Mononuclear cell (primary cell): ENCODE results near the gene PHIP. TPM values are rescaled to one million over a fixed set of nuclear protein-coding genes. Genes with fewer than 3 reads are reported as not detected.
"Not testable (repeated sequence)": the region's sequence is repeated elsewhere in the genome, so short reads cannot be mapped to it uniquely, and the experiment has no call there.

ENCODE experiments used
- H3K27me3 ChIP-seq: 2 replicates; pipeline ENCODE4 v1.6.0; 2011; ENCODE audit warnings: low read length, control low read depth; ENCODE audit not compliant: insufficient read depth
- H3K4me1 ChIP-seq: 2 replicates; pipeline ENCODE4 v1.5.1; 2011; ENCODE audit warnings: mild to moderate bottlenecking, low read length, control low read depth; ENCODE audit not compliant: insufficient read depth
- H3K4me3 ChIP-seq: 2 replicates; pipeline ENCODE4 v1.5.1; 2011; ENCODE audit warnings: mild to moderate bottlenecking, low read length, moderate library complexity
- H3K9me3 ChIP-seq: 2 replicates; pipeline ENCODE4 v1.5.1; 2011; ENCODE audit warnings: low read depth, mild to moderate bottlenecking, control low read depth, low read length
- total RNA-seq: library from RNA; depleted of rRNA; stranded (reverse); fragments of >200 nt; gene quantifications from one replicate; pipeline ENCODE4 v1.2.3, GENCODE V29; 2012

The PHIP gene
- total RNA-seq, 1 donor = 69.3 TPM

DNA sequence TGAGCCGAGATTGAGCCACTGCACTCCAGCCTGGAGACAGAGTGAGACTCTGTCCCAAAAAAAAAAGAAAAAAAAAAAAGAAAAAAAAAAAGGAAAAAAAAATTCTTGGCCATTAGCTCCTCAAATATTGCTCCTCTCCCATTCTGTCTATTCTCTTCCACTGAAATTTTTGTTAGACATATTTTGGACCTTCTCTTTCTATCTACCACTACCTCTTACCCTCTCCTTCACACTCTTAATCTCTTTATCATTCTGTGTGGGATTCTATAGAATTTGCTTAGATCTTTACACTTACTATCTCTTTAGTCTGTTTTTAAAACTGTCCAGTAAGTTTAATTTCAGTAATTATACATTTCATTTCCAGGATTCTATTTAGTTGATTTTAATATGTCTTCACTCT, 125.7 kb downstream of the PHIP start:
- Histone ChIP-seq H3K9me3 (peaks cover 8% of the 10 kb centered on the region), H3K4me1 (no peaks in the 10 kb centered on the region), H3K27me3 (no peaks in the 10 kb centered on the region), H3K4me3 (no peak overlapping the region)

DNA sequence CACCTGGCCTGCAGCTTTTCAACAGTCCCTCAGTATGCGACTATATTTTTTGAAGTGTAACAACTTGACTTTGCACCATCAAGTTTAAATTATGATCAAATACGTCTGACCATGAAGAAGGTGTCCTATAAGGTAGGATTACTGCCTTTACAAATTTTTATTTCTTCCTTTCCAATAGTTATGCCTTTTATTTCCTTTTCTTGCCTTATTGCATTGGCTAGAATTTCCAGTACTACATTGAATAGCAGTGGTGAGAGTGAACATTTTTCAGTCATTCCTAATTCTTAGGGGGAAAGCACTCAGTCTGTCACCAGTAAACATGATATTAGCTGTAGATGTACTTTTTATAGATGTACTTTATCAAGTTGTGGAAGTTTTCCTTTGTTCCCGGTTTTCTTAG, 129.3 kb downstream of the PHIP start:
- Histone ChIP-seq H3K4me1 (no peaks in the 10 kb centered on the region), H3K9me3 (peaks cover 8% of the 10 kb centered on the region), H3K27me3 (no peaks in the 10 kb centered on the region), H3K4me3 (no peak overlapping the region)

DNA sequence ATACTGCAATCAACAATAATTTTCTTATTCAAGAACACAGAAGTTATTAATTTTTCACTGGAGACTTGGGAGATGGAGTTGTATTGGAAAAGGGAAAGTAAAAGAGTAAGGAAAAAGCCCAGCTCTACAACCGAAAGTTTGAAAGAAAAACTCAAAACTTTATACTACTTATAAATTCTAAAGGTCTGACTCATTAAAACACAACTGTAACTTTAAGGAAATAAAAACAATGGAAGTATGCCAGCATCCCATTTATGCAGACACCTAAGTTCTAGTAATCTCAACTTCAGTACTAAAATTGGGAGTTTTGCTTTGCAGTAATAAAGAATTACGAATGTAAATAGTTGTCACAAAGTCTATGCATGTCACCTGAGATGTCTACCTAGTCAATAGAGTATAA, 130.1 kb downstream of the PHIP start:
- Histone ChIP-seq H3K9me3 (peaks cover 8% of the 10 kb centered on the region), H3K4me3 (no peak overlapping the region), H3K27me3 (no peaks in the 10 kb centered on the region), H3K4me1 (no peaks in the 10 kb centered on the region)

DNA sequence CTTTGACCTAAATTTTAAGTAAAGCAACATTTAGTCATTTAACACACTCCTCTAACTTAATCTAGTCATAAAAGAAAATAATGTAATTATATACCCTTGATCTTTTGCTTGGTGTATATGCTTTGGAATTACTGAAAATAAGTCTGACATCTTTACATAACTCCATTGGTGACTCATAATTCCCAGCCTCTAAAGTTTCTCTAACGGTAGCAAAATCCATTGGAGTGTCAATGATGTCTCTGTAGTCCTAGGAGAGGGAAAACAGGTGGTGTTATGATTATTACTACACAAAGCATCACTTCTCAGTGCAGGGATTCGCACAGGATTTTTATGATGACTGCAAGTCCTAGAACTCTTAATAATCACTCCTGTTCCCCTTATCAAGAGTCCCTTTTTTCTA, 130.5 kb downstream of the PHIP start:
- H3K4me3 ChIP-seq = no peak overlapping the region
- peaks cover 8% of the 10 kb centered on the region for H3K9me3 ChIP-seq
- H3K27me3 ChIP-seq = no peaks in the 10 kb centered on the region

DNA sequence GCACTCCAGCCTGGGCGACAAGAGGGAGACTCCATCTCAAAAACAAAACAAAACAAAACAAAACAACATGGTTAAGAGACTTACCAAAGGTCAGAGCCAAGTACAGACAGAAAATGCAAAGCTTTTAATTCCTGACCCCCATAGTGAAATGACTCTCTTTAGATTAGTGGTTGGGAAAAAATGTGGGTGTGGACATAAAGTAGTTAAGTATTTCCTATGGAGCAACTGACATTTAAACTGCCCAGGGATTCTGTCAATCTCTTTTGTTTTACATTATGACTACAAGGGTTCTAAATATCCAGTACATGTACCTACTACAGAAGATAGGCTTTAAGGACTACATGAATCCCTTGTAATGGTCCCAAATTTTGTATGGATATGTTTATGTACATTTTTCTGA, 135.6 kb downstream of the PHIP start:
- Histone ChIP-seq H3K4me3 (no peak overlapping the region), H3K4me1 (no peaks in the 10 kb centered on the region), H3K9me3 (no peaks in the 10 kb centered on the region), H3K27me3 (no peaks in the 10 kb centered on the region)

More for the DNA sequence above, 130.5 kb downstream of the PHIP start:
- no peaks in the 10 kb centered on the region for H3K4me1 ChIP-seq

DNA sequence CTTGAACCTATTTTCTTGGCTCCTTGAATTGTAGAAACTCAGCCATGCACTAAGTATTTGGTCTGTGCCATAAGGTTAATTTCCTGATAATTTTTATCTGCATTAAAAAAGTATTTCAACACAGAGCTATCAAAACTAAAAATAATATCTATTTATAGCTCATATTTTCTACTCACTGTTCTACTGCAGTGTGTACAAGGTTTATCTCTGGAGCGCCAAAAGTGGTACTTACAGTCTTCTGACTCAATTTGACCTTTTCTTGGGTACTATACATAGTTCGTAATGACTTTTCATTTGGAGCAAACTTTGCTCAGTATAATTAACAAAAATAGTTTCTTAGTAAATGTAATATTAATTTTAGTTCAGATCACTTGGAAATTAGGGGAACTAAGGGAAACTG, 141.5 kb downstream of the PHIP start:
- H3K4me3 ChIP-seq = no peak overlapping the region
- H3K9me3 ChIP-seq = no peaks in the 10 kb centered on the region

DNA sequence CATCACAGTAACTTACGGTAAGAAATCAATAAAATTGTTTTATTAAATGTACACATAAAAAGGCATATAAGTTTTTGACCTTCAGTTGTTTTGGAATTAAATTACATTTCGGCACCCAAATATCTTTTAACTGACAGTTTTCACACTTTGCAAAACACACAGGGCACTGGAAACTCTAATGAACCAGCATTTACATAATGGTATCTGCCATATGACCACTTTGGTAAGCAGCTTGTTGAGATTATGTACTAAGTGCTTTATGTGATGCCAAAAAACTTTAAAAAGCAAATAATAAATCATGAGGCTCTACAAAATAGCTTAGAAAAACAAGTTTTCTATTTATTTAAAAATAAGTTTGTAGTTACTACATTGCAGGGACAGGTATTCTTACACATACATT, 142.5 kb downstream of the PHIP start:
- Histone ChIP-seq H3K9me3 (no peaks in the 10 kb centered on the region), H3K4me1 (no peaks in the 10 kb centered on the region), H3K4me3 (no peak overlapping the region), H3K27me3 (no peaks in the 10 kb centered on the region)

More for the DNA sequence above, 141.5 kb downstream of the PHIP start:
- Histone ChIP-seq H3K4me1 (no peaks in the 10 kb centered on the region), H3K27me3 (no peaks in the 10 kb centered on the region)

DNA sequence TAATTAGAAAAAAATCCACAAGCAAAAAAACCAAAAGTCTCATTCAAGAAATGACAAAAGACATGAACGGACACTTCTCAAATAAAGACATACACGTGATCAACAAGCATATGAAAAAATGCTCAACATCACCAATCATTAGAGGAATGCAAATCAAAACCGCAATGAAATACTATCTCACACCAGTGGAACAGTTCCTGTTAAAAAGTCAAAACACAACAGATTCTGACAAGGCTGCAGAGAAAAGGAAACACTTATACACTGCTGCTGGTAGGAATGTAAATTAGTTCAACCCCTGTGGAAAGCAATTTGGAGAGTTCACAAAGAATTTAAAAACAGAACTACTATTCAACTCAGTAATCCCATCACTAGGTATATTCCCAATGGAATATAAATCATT, 152.7 kb downstream of the PHIP start:
- Histone ChIP-seq H3K9me3 (peaks cover 4% of the 10 kb centered on the region), H3K4me1 (no peaks in the 10 kb centered on the region), H3K4me3 (no peak overlapping the region), H3K27me3 (no peaks in the 10 kb centered on the region)

DNA sequence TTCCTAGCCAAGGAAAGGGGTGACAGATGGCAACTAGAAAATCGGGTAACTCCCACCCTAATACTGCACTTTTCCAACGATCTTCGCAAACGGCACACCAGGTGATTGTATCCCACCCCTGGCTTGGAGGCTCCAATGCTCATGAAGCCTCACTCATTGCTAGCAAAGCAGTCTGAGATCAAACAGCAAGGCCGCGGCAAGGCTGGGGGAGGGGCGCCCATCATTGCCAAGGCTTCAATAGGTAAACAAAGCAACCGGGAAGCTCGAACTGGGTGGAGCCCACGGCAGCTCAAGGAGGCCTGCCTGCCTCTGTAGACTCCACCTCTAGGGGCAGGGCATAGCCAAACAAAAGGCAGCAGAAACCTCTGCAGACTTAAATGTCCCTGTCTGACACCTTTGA, 156.9 kb downstream of the PHIP start:
- H3K9me3 ChIP-seq = peaks cover 24% of the 10 kb centered on the region
- not testable (repeated sequence) for H3K4me1 ChIP-seq, H3K27me3 ChIP-seq, H3K4me3 ChIP-seq

DNA sequence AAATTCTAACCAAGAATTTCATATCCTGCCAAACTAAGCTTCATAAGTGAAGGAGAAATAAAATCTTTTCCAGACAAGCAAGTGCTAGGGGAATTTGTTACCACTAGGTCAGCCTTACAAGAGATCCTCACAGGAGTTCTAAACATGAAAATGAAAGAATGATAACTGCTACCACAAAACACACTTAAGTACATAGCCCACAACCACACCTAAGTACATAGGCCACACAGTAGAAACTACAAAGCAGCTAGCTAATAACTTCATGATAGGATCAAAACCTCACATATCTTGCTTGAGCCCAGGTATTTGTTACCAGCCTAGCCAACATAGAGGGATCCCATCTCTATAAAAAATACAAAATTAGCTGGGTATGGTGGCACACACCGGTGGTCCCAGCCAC, 160.3 kb downstream of the PHIP start:
- Histone ChIP-seq H3K4me1 (no peaks in the 10 kb centered on the region), H3K27me3 (no peaks in the 10 kb centered on the region), H3K9me3 (peaks cover 24% of the 10 kb centered on the region), H3K4me3 (no peak overlapping the region)

DNA sequence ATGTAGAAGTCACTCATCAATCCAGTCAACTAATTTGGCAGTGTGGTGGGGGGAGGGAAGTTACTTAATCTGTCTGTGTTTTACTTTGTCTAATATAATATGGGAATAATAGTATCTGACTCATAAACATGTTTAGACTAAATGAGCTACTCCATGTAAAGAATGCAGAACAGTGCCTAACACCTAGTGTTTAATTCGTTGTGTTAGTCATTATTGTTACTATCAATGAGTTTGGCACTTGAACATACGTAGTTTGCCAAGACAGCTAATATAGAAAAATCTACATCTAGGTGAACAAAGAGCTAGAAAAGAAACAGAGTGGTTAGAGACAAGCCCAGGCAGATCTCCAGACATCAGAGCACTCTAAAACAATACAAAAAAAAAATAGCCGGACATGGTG, 161.6 kb downstream of the PHIP start:
- Histone ChIP-seq H3K4me1 (no peaks in the 10 kb centered on the region), H3K4me3 (no peak overlapping the region), H3K27me3 (peaks cover 10% of the 10 kb centered on the region), H3K9me3 (peaks cover 24% of the 10 kb centered on the region)

DNA sequence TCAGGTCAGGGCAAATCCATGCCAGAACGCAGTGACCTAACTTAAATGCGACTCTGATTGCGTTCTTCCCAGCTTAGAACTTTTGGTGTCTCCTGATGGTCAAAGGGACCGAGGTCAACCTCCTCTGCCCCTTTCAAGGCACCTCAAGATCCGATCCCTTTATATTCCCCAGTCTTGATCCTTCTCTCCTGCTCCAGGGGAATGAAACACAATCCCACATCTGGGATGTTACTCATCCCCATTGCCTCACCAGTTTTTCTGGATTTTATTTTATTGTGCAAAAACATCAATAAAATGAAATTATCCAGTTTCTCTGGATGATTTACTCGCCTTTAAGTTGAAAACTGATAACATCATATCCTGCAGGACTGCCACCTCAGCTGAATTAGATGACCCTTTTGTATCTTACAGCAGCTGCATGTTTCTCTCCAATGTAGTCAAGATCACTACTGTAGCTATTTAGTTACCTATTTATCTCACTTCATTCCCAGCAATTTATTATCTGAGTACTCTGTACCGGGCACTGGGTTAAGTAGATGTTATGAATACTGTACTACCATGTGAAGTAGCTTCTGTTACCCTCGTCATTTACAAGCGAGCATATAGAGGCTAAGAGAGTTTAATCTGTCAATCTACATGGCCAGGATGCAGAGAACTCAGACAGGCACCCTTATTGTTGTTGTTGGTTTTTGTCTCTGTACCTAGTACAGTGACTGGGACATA, 166.7 kb downstream of the PHIP start:
- peaks cover under 1% of the 10 kb centered on the region for H3K9me3 ChIP-seq
- no peak overlapping the region for H3K4me3 ChIP-seq
- H3K4me1 ChIP-seq = peaks cover 21% of the 10 kb centered on the region
- peaks cover 26% of the 10 kb centered on the region for H3K27me3 ChIP-seq

DNA sequence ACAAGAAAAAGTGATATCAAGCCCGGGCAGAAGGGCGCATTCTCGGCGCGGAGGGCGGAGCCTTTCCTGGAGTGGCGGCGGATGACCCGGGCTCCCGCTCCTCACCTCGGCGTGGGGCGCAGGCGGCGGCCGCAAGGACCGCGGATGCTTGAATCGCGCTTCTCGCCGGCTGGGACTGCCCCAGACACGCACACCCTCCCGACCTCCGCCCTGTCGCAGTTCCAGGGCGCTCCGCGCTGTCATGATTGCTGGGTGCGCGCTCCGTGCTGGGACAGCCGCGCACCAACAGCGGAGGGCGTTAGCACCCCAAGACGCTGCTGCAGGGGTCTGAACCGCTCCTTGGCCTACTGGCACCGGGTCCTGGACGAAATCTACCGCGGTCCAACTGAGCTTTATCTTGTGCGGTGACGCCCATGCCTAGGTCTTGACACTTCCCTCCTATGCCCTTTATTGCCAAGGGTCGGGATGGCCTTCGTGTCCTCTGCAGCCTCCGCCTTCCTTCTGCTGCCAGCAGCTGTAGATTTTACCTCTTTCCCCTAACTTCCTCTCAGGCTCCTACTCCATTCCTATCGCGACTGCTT, 167.4 kb downstream of the PHIP start:
- H3K9me3 ChIP-seq = no peaks in the 10 kb centered on the region
- peaks cover 21% of the 10 kb centered on the region for H3K4me1 ChIP-seq
- H3K4me3 ChIP-seq = peak overlapping the region; percentile 23
- H3K27me3 ChIP-seq = peaks cover 26% of the 10 kb centered on the region

DNA sequence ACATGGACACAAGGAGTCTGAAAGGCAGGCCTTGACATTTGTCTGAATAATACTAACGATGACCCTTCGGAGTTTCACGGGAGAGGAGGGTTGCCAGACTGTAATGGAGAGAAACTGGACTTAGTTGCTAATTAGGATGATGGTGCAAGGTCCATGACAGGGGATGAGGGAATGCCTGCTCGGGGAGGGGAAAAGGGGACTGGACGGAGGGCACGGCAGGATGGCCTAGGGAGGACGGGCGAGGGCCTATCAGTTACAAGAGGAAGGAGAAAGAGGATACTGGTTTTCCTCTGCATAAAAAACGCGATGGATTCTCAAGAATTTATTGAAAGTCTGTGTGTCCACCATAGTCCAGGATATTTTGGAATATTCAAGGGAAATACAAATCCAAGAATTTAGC, 168.0 kb downstream of the PHIP start:
- no peak overlapping the region for H3K4me3 ChIP-seq
- peaks cover 26% of the 10 kb centered on the region for H3K27me3 ChIP-seq
- no peaks in the 10 kb centered on the region for H3K9me3 ChIP-seq
- H3K4me1 ChIP-seq = peaks cover 21% of the 10 kb centered on the region

DNA sequence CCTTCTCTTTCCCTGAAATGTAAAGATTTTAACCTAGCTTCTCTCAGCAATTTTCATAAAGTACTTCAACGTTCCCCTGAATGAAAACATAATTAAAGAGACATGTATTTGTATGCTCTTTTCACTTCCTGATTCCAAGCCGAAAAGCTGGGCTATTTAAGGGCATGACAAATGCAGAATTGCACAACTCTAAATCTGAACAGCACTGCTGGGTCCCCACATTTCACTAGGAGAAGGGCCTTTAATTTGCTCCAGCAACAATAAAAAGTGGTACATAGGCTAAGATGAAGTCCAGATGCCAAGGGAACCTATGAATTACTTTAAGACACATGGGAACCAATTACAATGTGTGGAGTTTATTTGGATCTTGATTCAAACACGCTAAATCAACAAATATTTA, 168.7 kb downstream of the PHIP start:
- no peak overlapping the region for H3K4me3 ChIP-seq
- no peaks in the 10 kb centered on the region for H3K9me3 ChIP-seq
- H3K27me3 ChIP-seq = peaks cover 26% of the 10 kb centered on the region
- peaks cover 21% of the 10 kb centered on the region for H3K4me1 ChIP-seq

DNA sequence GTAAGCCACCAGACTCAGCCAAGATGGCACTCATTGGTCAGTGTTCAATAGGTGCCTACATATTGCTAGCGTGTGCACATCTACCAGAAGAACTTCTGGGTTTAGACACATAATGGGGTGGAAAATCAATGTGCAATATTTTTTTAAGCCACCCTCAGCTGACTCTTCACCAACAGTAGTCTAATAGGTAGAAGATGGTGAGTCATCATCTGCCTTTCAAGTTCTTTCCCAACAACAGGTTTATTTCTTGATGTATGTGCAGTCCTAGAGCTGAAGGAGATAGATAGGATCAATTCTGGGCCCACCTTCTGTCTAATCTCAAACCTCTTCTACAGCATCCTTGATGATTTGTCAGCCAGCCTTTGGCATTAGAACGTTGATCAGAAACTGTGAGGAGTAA, 169.4 kb downstream of the PHIP start:
- peaks cover 26% of the 10 kb centered on the region for H3K27me3 ChIP-seq
- H3K4me3 ChIP-seq = no peak overlapping the region
- H3K9me3 ChIP-seq = no peaks in the 10 kb centered on the region
- peaks cover 21% of the 10 kb centered on the region for H3K4me1 ChIP-seq
